ENCODE results near the gene PLSCR2.
"Not testable (repeated sequence)": the region's sequence is repeated elsewhere in the genome, so short reads cannot be mapped to it uniquely, and the experiment has no call there.

The PLSCR2 gene

DNA sequence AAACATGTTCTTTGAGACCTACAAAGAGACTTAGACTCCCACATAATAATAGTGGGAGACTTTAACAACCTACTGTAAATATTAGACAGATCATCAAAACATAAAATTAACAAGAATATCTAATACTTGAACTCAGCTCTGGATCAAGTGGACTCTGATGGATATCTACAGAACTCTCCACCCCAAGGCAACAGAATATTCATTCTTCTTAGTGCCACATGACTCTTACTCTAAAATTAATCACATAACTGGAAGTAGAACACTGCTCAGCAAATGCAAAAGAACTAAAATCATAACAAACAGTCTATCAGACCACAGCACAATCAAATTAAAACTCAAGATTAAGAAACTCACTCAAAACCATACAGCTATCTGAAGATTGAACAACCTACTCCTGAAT, 15.9 kb upstream of the PLSCR2 start:
- DNase-seq (ENCODE audit: low read depth in 2 of 2): no peak

DNA sequence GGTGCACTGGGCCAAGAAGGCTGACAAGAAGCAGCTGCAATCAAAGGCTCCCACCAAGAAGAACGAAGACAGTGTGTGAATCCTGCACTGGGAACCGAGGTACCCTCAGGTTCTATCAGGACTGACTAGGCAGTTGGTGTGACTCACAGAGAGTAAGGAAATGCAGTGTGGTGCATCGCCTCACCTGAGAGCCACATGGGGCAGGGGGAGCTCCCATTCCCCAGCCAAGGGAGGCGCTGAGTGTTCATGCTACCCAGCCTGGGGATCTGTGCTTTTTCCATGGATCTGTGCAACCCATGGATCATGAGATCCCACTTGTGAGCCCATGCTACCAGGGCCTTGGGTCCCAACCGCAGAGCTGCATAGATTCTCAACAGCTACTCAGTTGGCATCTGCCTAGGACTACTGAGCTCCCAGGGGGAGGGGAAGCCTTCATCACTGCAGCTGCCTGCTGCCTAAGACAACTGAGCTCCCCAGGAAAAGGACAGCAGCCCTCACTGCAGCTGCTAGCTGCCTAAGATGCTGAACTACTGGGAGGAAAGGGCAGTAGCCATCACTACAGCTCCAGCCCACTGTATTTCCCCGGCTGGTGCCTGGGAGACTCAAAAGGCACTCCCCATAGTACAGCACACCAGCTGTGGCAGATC, 6.9 kb upstream of the PLSCR2 start:
- DNase-seq (ENCODE audit: low read depth in 2 of 2): no peak

DNA sequence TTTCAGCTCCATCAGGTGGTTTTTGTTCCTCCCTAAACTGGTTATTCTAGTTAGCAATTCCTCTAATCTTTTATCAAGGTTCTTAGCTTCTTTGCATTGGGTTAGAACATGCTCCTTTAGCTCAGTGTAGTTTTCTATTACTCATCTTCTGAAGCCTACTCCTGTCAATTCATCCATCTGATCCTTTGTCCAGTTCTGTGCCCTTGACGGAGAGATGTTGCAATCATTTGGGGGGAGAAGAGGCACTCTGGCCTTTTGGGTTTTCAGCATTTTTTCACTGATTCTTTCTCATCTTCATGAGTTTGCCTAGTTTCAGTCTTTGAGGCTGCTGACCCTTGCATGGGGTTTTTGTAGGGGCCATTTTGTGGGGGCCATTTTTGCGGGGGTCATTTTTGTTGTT, 5.6 kb upstream of the PLSCR2 start:
- not testable (repeated sequence) for DNase-seq (ENCODE audit: low read depth in 2 of 2)

DNA sequence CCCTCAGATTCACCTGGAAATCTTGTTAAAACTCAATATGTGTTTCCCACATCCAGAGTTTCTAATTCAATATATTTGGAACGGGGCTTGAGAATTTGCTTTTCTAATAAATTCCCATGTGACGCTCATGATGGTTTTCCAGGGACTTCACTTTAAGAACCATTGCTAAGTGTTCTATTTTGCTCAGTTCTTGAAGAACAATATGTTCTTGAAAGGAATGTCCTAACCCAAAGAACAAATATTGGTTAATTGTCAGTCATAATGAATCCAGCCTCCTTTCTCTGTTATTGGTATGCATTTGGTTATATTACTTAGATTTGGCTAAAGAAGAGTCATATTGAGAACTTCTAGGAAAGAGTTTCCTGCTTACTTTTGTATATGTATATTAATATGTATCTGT, 4.4 kb upstream of the PLSCR2 start:
- DNase-seq (ENCODE audit: low read depth in 2 of 2): no peak

DNA sequence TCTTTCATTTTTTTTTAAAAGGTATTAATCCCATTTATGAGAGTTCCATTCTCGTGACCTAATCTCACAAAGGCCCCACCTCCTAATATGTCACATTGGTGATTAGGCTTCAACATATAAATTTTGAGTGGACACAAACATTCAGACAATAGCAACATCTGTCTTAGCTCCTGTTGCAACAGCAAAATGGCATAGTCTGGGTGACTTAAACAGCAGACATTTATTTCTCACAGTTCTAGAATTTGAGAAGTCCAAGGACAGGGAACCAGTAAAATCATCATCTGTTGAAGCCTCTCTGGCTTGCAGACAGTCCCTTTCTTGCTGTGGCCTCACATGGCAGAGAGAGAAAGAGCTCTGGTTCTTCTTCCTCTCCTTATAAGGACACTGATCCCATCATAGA, 3.2 kb upstream of the PLSCR2 start:
- no peak for DNase-seq (ENCODE audit: low read depth in 2 of 2)

DNA sequence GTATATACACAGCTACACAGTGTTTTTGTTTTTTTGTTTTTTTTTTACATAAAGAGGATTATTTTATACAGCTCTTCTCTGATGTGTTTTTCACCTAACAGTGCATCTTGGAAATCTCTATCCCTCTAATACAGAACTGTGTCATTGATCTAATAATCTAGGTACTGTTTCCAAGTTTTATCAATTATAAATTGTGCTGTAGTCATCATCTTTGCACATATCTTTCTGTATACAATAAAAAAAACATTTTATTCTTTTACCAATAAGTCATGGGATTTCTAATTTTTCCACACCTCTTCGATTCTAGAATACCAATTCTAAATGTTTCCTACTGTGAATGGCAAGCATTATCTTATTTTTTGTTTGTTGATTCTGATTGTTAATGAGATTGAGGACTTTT, 1.7 kb upstream of the PLSCR2 start:
- no peak for DNase-seq (ENCODE audit: low read depth in 2 of 2)

DNA sequence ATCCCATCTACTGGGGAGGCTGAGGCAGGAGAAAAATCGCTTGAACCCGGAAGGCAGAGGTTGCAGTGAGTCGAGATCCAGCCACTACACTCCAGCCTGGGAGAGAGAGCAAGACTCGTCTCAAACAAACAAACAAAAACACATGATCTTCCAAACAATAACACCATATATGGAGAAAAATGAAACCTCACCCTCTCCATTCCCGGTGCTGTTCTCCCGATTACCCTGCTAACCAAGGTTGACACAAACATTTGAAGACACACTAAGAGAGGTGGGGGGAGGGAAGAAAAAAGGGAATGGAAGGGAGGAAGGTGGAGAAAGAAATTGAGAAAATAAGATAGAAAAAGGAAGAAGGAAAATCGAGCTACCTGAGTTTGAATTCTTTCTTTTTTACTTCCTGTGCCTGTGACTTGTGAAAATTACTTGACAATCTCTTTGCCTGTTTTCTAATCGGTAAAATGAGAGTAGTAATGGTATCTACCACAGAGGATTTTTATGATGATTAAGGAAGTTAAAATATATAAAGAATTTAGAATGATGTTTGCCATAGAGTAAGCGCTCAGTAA, 1.1 kb upstream of the PLSCR2 start:
- no peak for DNase-seq (ENCODE audit: low read depth in 2 of 2)

DNA sequence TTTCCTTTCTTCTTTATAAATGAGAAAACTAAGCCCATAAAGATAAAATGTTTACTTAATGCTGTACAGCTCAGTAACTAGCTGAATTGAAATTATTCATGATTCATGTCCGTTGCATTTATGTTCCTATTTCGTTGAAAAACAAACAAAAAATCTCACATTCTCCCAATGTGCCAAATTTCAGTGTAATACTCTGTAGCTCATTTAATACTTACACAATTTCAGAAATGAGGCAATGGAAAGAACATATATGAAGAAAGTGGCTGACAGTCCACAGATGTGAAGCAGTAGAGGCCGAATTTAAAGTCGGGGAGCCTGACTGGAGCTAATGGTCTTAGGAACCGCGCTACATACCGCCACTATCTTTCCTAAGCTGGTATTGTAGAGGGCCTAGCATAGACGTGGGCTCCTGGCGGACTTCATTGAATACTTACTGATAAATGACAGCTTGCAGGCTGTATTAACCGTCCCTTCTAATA, 651 bp downstream of the PLSCR2 start:
- no peak for DNase-seq (ENCODE audit: low read depth in 2 of 2)

DNA sequence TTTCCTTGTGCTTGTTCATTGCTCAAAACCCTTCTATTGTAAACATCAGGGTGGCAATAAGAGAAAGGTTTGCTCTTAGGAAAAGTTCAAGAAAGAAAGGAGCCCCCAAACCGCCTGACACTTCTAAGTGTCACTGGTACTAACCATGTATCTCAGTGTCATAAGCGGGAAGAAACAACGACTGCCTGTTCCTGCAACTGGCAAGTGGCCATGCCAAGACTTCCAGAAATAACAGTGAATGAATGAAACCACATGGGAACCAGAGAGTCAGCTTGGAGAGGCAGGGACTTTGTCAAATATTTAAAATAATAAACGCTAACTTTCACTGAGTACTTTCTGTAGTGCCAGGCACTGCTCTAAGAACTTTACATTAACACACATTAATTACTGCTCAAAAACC, 1.1 kb downstream of the PLSCR2 start:
- DNase-seq (ENCODE audit: low read depth in 2 of 2): no peak

DNA sequence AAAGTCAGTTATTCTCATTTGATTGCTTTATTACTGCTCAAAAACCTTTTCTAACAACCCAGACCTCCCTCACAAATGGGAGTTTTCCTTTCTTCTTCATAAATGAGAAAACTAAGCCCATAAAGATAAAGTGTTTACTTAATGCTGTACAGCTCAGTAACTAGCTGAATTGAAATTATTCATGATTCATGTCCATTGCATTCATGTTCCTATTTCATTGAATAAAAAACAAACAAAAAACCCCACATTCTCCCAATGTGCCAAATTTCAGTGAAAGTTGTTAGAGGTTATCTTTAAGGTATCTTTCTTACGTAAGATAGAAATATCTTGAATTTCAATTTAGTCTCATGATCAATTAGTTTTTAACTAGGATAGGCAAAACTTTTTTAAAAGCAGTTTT, 2.8 kb downstream of the PLSCR2 start:
- no peak for DNase-seq (ENCODE audit: low read depth in 2 of 2)

DNA sequence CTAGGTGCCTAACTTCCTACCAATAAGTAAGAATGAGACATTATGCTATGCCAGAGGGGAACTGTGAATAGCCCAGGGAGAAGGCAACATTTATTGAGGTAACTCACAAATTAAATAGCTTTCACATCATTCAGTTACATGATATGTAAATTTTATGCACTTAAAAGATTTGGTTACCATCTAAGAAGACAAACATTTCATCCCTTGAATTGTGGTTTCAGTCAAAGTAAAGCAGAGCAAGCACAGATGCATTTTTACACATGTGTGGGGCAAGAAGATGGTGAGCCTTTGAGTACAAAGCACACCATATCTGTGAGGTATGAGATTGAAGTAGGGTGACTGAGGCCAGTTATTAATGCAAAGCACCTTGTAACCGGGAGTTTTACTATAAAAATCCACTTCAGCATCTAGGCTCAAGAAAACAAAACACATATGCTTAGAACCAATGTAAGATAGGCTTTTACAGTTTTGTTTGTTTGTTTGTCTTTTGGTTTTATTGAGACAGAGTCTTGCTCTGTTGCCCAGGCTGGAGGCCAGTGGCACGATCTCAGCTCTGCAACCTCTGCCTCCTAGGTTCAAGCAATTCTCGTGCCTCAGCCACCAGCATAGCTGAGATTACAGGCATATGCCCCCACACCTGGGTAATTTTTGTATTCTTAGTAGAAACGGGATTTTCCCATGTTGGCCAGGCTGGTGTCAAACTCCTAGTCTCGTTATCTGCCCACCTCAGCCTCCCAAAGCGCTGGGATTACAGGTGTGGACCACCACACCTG, 3.5 kb downstream of the PLSCR2 start:
- DNase-seq (ENCODE audit: low read depth in 2 of 2): no peak

DNA sequence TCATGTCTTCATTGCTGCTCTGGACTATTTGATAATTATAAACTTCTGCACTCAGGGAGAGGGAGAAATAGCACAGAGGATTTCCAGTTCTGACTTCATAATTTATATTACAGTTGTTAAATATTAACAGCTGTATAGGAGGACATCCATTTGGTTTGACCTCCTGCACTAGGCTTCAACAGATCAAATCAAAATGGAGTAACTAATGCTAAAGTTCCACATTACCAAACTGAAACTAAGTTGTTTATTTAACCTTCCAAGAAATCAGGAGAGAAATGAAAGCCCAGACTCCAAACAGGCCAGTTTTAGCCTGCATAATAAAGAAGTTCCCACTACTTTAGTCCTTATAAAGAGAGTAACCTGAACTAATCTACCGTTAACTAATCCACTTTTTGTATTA, 4.6 kb downstream of the PLSCR2 start:
- DNase-seq (ENCODE audit: low read depth in 2 of 2): no peak

DNA sequence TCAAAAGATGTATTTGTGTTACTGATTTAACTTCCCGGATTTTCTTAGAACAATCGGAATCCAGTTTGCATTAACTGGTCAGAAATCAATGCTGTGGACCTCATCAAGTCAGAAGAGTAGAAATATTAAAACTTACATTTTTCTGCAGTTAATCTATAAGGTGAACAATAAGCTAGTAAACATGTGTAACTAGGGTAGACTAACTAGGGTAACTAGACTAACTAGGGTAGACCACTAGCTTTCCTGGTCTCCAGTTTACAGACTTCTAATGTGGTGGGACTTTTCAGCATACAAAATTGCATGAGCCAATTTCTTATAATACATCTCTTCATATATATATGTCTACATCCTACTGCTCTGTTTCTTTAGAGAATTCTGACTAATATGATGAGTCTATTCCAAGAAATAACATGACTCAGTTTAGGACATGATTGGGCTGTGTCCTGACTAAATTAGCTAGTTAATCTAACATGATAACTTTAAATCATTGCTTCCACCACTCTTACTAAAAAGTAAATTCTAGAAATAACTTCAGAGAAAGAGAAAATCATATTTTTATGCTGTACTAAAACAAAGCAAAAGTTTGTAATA, 5.3 kb downstream of the PLSCR2 start:
- no peak for DNase-seq (ENCODE audit: low read depth in 2 of 2)

DNA sequence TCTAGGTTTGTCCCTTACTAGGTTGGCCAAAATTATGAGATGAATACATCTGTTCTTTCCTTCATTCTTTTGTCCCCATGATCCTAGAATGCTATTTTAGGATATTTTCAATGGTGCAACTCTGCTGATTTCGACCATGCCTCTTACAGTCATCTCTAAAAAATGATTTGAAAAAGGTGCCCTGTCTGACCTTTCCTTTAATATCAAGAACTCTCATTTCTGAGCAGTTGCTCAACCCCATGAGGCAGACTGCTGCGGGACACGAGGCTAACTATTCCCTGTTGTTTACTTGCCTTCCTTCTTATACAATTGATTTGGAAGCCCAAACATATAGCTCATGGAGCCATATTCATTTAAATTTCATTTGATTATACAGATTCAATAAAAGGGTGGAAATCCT, 14.6 kb downstream of the PLSCR2 start:
- no peak for DNase-seq (ENCODE audit: low read depth in 2 of 2)

DNA sequence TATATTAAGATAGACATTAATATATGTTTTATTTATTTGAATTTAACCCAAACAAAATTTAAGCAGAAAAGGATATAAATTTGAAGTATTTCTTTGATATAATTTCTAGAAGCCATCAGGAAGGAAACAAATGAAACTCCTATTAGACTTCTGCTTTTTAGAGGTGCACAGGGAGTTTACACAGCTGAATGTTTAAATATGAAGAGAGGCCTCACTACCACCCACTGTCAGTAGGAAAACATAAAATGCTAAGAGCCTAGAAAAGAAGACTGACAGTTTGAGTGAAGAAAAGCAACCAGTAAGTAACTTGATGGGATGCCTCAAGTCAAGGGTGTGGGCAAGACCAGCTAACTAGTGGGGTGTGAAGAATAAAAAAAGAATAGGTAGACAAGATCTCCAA, 19.7 kb downstream of the PLSCR2 start:
- no peak for DNase-seq (ENCODE audit: low read depth in 2 of 2)

DNA sequence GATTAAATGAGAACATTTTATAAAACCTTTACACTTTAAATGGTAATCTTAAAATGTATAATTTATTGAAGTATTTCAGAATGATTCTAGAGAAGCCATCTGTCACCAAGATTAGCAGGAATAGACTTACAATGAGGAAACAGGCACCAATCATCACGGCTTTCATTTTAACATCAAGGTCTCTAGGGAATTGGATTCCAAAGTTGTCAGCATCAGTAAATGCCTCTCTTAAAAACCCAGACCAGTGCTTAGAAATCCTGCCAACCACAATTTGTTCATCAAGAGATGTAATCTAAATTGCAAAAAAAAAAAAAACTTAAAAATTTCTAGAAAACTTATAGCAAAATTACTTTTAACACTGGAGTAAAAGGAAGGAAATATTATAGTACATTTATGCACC, 20.3 kb downstream of the PLSCR2 start:
- no peak for DNase-seq (ENCODE audit: low read depth in 2 of 2)

DNA sequence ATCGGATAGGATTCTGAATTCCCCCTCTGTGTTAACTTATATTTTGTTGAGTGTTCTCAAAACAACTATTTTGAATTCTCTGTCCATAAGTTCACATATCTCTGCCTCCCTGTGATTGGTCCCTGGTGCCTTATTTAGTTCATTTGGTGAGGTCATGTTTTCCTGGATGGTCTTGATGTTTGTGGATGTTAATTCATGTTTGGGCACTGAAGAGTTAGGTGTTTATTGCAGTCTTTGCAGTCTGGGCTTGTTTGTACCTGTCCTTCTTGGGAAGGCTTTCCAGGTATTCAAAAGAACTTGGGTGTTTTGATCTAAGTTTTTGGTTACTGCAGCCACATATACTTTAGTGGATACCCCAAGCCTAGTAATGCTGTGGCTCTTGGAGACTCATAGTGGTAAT, 23.3 kb downstream of the PLSCR2 start:
- no peak for DNase-seq (ENCODE audit: low read depth in 2 of 2)

DNA sequence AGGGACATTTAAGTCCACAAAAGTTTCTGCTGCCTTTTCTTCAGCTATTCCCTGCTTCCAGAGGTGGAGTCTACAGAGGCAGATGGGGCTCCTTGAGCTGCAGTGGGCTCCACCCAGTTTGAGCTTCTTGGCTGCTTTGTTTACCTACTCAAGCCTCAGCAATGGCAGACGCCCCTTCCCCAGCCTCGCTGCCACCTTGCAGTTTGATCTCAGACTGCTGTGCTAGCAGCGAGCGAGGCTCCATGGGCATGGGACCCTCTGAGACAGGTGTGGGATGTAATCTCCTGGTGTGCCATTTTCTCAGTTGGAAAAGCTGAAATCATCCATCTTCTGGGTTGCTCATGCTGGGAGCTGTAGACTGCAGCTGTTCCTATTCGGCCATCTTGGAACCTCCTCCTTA, 29.1 kb downstream of the PLSCR2 start:
- not testable (repeated sequence) for DNase-seq (ENCODE audit: low read depth in 2 of 2)

DNA sequence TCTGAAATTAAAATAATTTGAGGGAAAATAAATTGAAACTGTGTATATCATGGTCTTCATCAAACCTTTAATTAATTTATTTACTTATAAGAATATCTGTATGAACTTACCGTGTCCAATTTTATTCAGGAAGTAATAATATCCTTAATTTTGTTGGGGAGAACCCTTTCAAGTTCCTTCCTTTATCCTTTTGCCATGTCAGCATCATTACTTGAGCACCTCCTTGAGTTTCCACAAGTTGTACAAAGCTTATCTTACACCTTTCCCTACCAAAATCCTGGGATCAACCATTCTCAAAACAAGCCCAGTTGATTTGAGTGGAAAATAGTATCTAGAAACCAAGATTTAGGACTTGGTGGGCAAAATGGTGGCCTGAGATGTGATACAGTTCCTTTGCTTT, 37.3 kb downstream of the PLSCR2 start:
- DNase-seq (ENCODE audit: low read depth in 2 of 2): no peak

DNA sequence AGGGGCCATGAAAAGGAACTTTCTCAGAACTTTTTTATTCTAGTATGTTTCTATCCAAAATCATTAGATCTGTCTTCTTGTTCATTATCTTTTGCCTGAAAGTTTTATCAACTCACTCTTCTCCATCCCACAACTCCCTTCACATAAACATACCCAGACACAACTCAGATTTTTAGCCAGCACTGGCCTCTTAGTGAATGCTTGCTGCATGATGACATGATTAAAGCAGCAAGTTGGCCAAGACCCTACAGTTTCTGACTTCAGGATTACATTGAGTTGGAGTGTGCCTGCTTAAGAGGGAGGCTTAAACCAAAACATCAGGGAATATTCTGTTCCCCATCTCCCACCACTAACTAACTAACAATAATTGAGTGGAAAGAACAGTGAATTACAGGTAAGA, 38.1 kb downstream of the PLSCR2 start:
- DNase-seq (ENCODE audit: low read depth in 2 of 2): no peak

DNA sequence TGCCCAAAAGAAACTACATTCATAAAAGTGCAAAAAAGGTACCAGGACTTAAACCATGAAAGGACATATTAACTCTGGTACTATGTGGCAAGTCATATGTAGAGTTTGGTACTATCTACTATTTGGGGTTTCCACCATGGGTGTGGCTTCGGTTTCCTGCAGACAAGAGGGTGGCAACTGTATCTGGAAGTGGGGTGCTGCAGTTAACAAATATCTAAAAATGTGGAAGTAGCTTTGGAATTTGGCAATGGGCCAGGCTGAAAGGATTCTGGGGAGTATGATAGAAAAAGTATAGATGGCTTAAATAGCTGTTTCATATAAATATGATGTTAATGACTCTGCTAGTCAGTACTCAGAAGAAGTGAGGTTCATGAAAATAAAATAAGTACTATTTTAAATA, 44.0 kb downstream of the PLSCR2 start:
- no peak for DNase-seq (ENCODE audit: low read depth in 2 of 2)

DNA sequence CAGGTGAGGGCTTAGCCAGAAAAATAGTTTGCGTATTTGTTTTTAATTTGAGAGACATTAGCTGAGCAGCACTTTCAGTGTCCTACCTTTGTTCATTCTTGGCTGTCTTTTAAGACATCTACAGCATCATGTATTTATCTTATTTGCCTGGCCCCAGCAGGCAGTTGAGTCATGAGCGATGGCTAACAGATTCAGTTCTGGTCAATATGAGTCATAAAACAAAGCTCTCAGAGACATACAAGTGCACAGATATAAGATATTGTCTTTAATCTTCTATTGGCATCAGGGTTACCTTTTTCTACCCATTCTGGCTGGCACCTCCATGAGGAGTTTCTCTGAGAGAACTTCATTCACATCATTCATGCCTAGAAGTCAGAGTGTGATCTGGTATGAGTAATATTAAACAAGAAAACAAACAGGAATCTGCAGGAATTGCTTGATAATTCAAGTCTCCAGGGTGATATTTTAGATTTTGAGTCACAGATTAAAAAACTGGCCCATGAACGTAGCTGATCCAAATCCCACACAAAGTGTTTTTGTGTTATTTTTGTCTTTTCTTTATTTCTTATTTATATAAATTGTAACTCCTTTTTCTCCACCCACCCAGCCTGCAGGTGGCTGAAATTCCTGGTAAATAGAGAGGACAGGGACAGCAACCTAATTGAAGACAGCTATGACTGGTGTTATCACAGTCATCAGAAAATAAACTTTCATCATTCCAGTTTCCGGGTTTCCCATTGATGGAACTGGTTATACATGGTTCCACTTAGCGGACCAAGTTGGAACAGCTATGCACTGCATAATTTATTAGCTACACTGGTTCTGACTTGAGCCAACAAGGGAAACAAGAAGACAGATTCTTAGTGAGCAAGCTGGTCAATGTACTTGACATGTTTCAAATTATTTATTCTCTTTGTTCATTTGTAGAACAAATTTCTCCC, 47.3 kb downstream of the PLSCR2 start:
- no peak for DNase-seq (ENCODE audit: low read depth in 2 of 2)

Measured in stimulated activated CD8-positive, alpha-beta memory T cell treated with anti-CD3 and anti-CD28 coated beads, Interleukin-15, amount 100 ng/mL, for 4 hours (primary cell).